ENCODE data around the gene EREG.
"Not testable (repeated sequence)": the region's sequence is repeated elsewhere in the genome, so short reads cannot be mapped to it uniquely, and the experiment has no call there.

The EREG gene

GRCh38 chr4:74364652-74365491 lies at the start of gene EREG:
Gene EREG (plus strand): TSS chr4:74365145. CDS start chr4:74365309, 164 bp downstream.
- DNase-seq: no peak

GRCh38 chr4:74315376-74315775 lies 49.6 kb upstream of the EREG start:
- no peak for DNase-seq

- no peak for DNase-seq
Measured at GRCh38 chr4:74316397-74316796, 48.5 kb upstream of the EREG start.

GRCh38 chr4:74317616-74318246 lies 47.2 kb upstream of the EREG start:
- no peak for DNase-seq

- DNase-seq: no peak
Measured at GRCh38 chr4:74318276-74318675, 46.7 kb upstream of the EREG start.

GRCh38 chr4:74319470-74319869 lies 45.5 kb upstream of the EREG start:
- DNase-seq: no peak

- peak; percentile 19 for DNase-seq
Measured at GRCh38 chr4:74320559-74321118, 44.3 kb upstream of the EREG start.

GRCh38 chr4:74322301-74322700 lies 42.6 kb upstream of the EREG start:
- no peak for DNase-seq

- DNase-seq: no peak
Measured at GRCh38 chr4:74323663-74324062, 41.3 kb upstream of the EREG start.

GRCh38 chr4:74324262-74324661 lies 40.7 kb upstream of the EREG start:
- DNase-seq: no peak

GRCh38 chr4:74325886-74326285 lies 39.1 kb upstream of the EREG start:
- no peak for DNase-seq

- DNase-seq: no peak
Measured at GRCh38 chr4:74327762-74328161, 37.2 kb upstream of the EREG start.

GRCh38 chr4:74328501-74328900 lies 36.4 kb upstream of the EREG start:
- no peak for DNase-seq

GRCh38 chr4:74329307-74329706 lies 35.6 kb upstream of the EREG start:
- no peak for DNase-seq

- no peak for DNase-seq
Measured at GRCh38 chr4:74330295-74330750, 34.6 kb upstream of the EREG start.

- DNase-seq: no peak
Measured at GRCh38 chr4:74331252-74331651, 33.7 kb upstream of the EREG start.

GRCh38 chr4:74331944-74332343 lies 33.0 kb upstream of the EREG start:
- DNase-seq: no peak

- DNase-seq: no peak
Measured at GRCh38 chr4:74334636-74335035, 30.3 kb upstream of the EREG start.

- DNase-seq: peak; percentile 13
Measured at GRCh38 chr4:74335341-74336021, 29.5 kb upstream of the EREG start.

- no peak for DNase-seq
Measured at GRCh38 chr4:74338792-74339333, 26.1 kb upstream of the EREG start.

GRCh38 chr4:74339501-74339900 lies 25.4 kb upstream of the EREG start:
- no peak for DNase-seq

- DNase-seq: not testable (repeated sequence)
Measured at GRCh38 chr4:74340421-74340820, 24.5 kb upstream of the EREG start.

GRCh38 chr4:74344031-74344430 lies 20.9 kb upstream of the EREG start:
- no peak for DNase-seq
